Effector CD4-positive, alpha-beta T cell (primary cell): ENCODE measurements around the gene MEFV.
A peak's percentile ranks its signal among the peaks of the same experiment; 100 is the strongest.
"Not testable (repeated sequence)": the region's sequence is repeated elsewhere in the genome, so short reads cannot be mapped to it uniquely, and the experiment has no call there.

Source experiments
- DNase-seq: peaks from one replicate; pipeline ENCODE4 v3.0.0-alpha.2; 2020

The MEFV gene

DNA sequence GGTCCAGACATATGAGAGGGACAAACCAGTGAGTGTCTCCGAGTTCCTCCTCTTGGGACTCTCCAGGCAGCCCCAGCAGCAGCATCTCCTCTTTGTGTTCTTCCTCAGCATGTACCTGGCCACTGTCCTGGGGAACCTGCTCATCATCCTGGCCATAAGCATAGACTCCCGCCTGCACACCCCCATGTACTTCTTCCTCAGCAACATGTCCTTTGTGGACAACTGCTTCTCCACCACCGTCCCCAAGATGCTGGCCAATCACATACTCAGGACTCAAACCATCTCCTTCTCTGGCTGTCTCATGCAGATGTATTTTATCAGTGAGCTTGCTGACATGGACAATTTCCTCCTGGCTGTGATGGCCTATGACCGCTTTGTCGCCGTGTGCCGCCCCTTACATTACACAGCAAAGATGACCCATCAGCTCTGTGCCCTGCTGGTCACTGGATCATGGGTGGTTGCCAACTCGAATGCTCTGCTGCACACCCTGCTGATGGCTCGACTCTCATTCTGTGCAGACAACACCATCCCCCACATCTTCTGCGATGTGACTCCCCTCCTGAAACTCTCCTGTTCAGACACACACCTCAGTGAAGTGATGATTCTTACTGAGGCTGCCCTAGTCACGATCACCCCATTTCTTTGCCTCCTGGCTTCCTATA is 40.7 kb downstream of the MEFV start:
- DNase-seq, result no peak

DNA sequence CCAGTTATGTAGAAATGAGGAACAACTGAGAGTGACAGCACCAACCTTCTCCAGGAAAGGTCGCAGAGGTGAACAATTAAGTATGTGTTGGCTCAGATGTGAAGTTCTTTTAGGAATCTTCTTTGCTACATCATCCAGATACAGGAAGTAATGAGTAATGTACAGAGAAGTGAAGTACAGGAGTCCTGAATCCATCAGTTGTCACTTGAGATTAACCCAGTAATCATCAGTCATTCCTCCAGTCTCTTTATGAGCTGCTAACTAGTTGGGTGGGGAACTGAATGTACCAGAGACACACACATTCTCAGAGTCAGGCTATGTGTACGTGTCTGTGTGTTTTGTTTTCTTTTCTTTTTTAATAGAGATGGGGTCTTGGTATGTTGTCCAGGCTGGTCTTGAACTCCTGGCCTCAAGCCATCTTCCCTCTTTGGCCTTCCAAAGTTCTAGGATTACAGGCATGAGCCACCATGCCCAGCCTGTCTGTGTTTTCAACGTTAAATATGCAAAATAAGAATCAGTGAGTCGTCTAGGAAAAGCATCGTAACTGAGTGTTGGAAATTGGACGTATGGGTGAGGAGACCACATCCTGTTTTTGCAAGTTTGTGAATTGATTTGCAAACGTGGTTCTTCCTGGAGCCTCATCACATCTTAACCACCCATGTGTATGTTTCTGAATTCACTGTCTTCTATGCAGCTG is 41.4 kb downstream of the MEFV start:
- DNase-seq, result peak; percentile 33

DNA sequence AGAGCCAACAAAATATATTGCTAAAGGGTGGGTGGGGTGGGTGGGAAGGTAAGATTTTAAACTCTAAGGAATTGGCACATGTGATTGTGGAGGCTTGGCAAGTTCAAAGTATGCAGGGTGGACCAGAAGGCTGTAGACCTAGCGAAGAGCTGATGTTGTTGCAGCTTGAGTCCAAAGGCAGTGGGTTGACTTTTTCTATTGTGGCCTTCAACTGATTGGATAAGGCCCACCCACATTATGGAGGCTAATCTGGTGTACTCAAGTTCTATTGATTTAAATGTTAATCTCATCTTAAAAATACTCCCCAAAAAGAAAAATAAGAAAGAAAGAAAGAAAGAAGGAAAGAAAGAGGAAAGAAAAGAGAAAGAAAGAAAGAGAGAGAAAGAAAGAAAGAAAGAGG is 43.9 kb downstream of the MEFV start:
- no peak for DNase-seq

DNA sequence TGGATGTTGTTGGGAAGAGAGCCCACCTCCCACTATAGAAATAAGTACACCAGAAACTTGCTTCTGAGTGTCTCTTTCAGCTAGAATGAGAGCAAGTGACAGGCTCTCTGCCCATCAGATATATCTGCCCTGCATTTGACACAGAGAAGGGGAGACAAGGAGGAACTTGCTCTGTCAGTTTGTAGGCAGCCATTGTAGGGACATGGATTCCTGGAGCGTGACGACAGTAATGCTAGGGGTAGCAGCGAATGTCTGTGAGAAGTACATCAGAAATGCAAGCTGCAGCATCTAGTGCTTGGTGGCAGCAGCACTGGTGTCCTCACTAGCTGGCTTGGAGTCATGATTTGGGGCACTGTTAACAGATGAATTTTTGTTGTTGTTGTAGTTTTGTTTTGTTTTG is 44.4 kb downstream of the MEFV start:
- no peak for DNase-seq

DNA sequence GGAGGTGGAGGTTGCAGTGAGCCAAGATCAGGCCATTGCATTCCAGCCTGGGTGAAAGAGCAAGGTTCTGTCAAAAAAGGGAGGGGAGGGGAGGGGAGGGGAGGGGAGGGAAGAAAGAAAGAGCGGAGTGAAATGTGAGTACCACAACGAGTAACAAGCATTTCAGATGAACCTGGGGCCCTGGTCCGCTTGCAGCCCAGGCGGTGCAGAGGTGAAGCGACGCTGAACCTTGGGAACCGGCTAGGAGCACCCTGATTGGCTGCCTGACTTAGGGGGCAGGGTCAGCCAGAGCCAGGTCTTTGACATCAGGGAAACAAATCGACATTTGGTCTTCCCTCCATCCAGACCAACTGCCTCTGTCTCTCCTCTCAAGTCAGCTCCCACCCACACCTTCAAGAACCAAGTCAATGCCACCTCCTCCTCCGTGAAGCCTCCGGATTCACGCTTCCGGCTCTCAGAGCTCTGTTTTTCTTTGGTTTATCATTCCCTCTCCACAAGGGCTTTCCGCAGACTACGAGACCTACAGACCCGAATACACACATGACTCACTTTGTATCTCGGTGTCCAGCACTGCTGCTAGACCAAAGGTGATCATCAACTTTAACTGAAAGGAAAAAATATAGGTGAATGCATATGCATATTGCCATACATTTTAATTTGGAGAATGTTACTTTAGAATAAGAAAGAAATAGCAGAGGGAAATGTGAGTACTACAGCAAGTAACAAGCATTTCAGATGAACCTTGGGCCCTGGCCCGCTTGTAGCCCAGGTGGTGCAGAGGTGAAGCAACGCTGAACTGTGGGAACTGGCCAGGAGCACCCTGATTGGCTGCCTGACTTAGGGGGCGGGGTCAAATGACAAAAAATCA is 49.1 kb downstream of the MEFV start:
- no peak for DNase-seq

DNA sequence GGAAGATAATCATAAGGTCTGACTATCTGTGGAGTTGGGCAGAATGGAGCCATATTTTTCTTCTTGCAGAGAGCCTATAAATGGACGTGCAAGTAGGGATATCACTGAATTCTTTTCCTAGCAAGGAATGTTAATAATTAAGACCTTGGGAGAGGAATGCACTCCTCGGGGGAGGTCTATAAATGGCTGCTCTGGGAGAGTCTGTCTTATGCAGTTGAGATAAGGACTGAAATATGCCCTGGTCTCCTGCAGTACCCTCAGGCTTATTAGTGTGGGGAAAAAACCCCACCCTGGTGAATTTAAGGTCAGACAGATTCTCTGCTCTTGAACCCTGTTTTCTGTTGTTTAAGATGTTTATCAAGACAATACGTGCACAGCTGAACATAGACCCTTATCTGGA is 50.5 kb downstream of the MEFV start:
- not testable (repeated sequence) for DNase-seq

DNA sequence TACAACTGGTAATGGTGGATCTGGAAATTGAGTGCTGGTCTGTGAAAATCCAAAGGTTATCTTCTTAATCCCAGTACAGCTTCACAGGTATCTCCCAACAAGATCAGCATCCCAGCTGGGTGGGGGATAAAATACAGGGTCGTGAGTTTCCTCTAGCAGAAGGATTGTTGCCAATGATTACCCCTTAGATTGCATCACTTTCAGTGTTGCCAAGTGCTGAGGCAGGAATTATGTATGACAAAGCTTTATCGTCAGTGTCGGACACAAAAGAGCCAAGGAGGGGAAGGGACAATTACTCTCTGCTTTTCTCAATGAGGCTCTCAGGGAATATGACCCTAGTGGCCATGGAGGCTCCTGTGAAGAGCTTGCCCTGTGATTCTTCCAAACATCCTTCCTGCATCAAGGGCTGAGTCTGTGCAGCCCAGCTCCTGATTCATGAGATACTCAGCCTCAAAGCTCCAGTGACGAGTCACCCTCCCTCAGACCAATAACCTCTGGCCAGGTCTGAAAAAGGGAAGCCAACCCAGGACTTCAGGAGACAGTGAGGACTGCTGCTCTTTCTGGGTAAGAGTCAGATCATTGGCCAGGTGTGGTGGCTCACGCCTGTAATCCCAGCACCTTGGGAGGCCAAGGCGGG is 53.4 kb downstream of the MEFV start:
- DNase-seq, result no peak

DNA sequence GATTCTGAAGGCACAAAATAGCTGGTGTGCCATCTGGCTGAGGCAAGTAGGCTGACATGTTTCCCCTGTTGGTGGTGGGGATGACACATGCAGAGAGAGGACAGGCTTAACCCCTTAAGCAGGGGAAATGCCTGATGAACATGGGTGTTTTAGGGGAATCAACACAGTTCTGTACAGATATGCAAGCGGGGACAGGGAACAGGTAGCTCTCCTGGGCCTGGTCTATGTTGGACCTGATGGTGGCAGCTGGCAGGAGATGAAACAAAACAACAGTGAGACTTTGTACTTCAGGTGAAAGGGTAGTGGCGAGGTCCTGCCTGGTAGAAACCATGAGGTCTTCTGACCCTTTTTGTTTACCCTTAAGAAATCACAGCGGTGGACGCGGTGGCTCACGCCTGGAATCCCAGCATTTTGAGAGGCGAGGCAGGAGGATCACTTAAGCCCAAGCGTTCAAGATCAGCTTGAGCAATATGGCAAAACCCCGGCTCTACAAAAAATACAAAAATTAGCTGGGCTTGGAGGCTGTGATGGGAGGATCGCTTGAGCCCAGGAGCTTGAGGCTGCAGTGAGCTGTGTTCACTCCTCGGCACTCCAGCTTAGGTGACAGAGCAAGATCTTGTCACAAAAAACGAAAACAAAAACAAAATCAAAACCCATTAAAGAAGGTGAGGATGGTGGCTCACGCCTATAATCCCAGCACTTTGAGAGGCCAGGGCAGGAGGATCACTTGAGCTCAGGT is 57.9 kb downstream of the MEFV start:
- no peak for DNase-seq

DNA sequence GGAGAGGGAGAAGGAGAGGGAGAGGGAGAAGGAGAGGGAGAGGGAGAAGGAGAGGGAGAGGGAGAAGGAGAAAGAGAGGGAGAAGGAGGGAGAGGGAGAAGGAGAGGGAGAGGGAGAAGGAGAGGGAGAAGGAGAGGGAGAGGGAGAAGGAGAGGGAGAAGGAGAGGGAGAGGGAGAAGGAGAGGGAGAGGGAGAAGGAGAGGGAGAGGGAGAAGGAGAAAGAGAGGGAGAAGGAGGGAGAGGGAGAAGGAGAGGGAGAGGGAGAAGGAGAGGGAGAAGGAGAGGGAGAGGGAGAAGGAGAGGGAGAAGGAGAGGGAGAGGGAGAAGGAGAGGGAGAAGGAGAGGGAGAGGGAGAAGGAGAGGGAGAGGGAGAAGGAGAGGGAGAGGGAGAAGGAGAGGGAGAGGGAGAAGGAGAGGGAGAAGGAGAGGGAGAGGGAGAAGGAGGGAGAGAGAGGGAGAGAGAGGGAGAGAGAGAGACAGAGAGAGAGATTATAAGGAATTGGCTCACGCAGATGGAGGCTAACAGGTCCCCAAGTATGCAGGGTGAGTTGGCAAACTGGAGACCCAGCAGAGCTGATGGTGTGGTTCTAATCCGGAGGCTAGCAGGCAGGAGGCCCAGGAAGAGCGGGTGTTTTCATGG is 58.6 kb downstream of the MEFV start:
- not testable (repeated sequence) for DNase-seq

DNA sequence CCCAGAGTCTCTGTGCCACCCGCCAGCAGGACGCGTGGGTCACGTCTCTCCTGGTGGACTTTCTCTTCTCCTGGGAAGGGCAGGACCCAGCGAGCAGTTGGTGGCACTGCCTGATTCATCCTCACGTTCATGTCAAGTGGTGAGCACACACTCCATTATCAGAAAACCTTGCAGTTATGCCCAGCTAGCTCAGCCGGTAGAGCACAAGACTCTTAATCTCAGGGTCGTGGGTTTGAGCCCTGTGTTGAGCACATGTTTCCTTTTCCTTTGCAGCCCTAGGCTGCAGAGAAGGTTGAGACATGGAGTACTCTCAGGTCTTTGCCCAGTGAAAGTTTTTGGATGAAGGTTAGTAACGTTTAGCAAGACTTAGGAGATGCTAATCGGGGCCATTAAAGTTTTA is 60.5 kb downstream of the MEFV start:
- no peak for DNase-seq

DNA sequence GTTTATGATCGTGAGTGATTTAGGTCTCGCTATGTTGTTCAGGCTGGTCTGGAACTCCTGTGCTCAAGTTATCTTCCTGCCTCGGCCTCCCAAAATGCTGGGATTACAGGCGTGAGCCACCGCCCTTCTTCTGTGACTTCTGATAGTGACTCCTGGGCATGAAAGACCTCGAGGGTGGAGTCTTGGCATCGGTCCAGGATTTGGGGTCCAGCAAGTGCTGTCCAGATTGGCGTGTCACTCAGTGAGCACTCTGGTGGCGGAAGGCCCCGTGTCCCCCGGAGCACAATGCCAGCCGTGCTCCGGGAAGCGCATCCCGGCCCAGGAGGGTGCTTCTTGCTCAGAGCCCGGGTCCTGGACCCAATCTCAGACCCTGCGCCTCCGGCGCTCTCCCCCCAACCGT is 61.6 kb downstream of the MEFV start:
- DNase-seq, result no peak

DNA sequence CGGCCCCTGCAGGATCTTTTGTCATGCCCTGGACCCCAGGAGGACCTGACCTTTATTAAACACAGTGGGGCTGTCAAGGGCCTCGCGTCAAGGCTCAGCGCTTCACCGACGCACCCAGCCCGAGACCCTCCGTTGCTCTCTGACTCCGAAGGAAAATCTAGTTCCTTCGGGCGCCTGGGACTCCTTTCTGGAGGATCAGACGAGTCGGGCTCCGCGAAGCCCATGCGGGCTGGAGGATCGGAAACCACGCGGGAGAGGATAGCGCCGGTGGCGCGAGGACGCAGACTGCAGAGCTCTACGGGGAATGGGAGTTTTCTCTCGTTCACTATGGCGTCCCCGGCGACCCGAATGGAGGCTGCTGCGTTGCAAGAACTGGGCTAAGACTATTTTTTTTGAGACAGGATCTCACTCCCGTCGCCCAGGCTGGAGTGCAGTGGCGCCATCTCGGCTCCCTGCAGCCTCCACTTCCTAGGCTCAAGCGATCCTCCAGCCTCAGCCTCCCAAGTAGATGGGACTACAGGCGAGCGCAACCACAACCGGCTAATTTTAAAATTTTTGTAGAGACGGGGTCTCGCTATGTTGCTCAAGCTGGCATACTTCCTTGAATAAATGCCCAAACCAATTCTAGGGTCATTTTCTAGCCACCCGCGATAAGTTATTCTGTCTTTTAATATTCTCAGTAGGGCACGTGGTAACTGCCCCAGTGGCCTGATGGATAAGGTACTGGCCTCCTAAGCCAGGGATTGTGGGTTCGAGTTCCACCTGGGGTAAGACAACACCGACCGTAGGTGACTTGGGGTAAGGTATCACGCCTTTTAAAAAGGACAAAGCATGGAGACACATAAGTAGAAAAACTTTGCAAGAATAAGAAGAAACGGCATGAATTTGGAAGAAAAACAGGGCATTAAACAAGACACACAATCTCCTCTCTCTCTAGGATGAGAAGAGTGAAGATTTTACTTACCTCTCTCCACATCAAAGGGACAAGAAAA is 62.9 kb downstream of the MEFV start:
- DNase-seq, result no peak

DNA sequence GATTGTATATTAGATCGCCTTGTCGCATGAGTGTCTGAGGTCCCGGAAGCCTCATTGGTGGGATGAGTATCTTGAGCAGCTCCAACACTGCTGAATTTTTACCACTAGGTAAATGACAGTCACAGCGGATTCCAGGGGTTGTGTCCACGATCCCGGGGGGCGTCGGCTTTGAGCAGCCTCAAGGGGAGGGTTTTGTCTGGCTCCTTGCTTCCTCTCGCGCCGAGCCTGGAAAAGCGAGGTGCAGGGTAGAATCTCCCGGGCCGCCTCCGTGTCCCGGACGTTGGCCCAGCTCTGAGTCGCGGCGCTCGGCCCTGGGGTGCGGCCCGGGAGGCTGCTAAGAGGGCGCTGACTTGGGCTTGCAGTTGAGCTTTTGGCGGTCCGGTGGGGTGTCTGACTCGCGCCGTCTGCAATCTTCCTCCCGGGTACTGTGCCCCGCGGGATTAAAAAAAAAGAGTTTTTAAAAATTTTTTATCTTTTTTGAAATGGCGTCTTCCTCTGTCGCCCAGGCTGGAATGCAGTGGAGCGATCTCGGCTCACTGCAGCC is 63.9 kb downstream of the MEFV start:
- DNase-seq, result no peak
